ENCODE data around the gene CCDC183.

DNA sequence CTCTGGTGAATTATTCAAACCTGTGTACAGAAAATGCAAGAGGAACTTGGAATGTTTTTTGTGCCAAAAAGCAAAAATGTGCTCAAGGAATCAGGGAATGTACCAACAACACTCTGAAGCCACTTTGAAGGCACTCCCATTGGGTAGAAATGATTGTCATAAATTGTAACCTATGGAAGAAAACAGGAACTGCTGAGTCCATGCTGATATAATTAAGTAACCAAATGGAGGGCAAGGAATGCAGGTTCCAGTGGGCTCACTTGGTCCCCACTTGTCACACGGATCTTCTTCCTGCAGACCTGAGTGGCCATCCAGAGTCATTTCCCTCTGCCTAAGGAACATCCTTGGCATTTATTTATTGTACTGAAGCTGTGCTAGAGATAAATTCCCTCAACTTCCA is 44.9 kb upstream of the CCDC183 start:
- no peak for TF ChIP-seq SP1 (IDR thresholded peaks at IDR 0.05; ENCODE audit: low read depth, low read length)
- no peak for TF ChIP-seq ZNF274 (IDR thresholded peaks at IDR 0.05; ENCODE audit: insufficient read depth, insufficient read length)
- TF ChIP-seq, protein P1, sequence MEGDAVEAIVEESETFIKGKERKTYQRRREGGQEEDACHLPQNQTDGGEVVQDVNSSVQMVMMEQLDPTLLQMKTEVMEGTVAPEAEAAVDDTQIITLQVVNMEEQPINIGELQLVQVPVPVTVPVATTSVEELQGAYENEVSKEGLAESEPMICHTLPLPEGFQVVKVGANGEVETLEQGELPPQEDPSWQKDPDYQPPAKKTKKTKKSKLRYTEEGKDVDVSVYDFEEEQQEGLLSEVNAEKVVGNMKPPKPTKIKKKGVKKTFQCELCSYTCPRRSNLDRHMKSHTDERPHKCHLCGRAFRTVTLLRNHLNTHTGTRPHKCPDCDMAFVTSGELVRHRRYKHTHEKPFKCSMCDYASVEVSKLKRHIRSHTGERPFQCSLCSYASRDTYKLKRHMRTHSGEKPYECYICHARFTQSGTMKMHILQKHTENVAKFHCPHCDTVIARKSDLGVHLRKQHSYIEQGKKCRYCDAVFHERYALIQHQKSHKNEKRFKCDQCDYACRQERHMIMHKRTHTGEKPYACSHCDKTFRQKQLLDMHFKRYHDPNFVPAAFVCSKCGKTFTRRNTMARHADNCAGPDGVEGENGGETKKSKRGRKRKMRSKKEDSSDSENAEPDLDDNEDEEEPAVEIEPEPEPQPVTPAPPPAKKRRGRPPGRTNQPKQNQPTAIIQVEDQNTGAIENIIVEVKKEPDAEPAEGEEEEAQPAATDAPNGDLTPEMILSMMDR (IDR thresholded peaks at IDR 0.05 in 2 of 3, conservative IDR thresholded peaks at IDR 0.05 in 1 of 3; ENCODE audit: control insufficient read depth in 2 of 3, extremely low read depth in 1 of 3, insufficient read depth in 1 of 3, low read depth in 3 of 3, low read length in 3 of 3): no peak
- TF ChIP-seq RAD21 (IDR thresholded peaks at IDR 0.05; ENCODE audit: insufficient read depth, low read depth, low read length): no peak
- TF ChIP-seq SMC3 (IDR thresholded peaks at IDR 0.05; ENCODE audit: borderline replicate concordance, low read length): no peak
- no peak for TF ChIP-seq CBFB (IDR thresholded peaks at IDR 0.05; ENCODE audit: low read depth)
- TF ChIP-seq BRCA1 (IDR thresholded peaks at IDR 0.05; ENCODE audit: low read depth, low read length): no peak
